A673 (cell line): ENCODE data around the gene NELFE.
"Not testable (repeated sequence)": the region's sequence is repeated elsewhere in the genome, so short reads cannot be mapped to it uniquely, and the experiment has no call there.

Experiments used
- CTCF ChIP-seq: fragments of 300-800, 200-600 bp; sonication (generic); conservative IDR thresholded peaks from 2 replicates; pipeline ENCODE4 v1.5.1; 2017; ENCODE audit warnings: low read depth, mild to moderate bottlenecking, antibody characterized with exemption, low read length, moderate library complexity, mixed read lengths
- EZH2 ChIP-seq: fragments of 200-600 bp; sonication (generic); IDR thresholded peaks from 2 replicates; pipeline ENCODE4 v1.6.1; 2017; ENCODE audit warnings: borderline replicate concordance, low read depth, mild to moderate bottlenecking, mixed read lengths, antibody characterized with exemption, low read length; ENCODE audit not compliant: poor library complexity, severe bottlenecking

DNA sequence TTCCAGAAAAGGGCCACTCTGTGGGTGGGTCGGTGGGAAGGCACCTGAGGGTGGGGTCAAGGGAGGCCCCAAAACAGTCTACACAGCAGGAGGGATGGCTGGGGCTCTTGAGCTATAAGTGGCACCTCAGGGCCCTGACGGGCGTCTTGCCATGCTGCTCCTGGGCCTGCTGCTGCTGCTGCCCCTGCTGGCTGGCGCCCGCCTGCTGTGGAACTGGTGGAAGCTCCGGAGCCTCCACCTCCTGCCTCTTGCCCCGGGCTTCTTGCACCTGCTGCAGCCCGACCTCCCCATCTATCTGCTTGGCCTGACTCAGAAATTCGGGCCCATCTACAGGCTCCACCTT lies 46.7 kb upstream of the NELFE start:
- not testable (repeated sequence) for TF ChIP-seq CTCF, EZH2
